OCI-LY1 (cell line): ENCODE results near the gene ELL3.
"Not testable (repeated sequence)": the region's sequence is repeated elsewhere in the genome, so short reads cannot be mapped to it uniquely, and the experiment has no call there.

Source experiments
- H2AFZ ChIP-seq: fragments of 200-600 bp; sonication (generic), shearing (Covaris generic); 2 replicates; pipeline ENCODE4 v1.6.0; 2014; ENCODE audit warnings: antibody characterized with exemption, mild to moderate bottlenecking, low read length
- H3F3A ChIP-seq: fragments of 200-600 bp; sonication (generic), shearing (Covaris generic); 2 replicates; pipeline ENCODE4 v1.6.0; 2014; ENCODE audit warnings: mild to moderate bottlenecking, antibody characterized with exemption, low read length, moderate library complexity; ENCODE audit not compliant: insufficient read depth
- H3K27ac ChIP-seq: fragments of 200-600 bp; sonication (generic); 2 replicates; pipeline ENCODE4 v1.5.1; 2014; ENCODE audit warnings: low read length, mixed run types, mild to moderate bottlenecking, low read depth; ENCODE audit not compliant: poor library complexity, severe bottlenecking
- H3K27me3 ChIP-seq: fragments of 200-600 bp; sonication (generic); 2 replicates; pipeline ENCODE4 v1.6.0; 2014; ENCODE audit warnings: antibody characterized with exemption, mild to moderate bottlenecking, low read length, moderate library complexity; ENCODE audit not compliant: insufficient read depth
- H3K36me3 ChIP-seq: fragments of 200-600 bp; sonication (generic); 2 replicates; pipeline ENCODE4 v1.6.1; 2014; ENCODE audit warnings: mild to moderate bottlenecking, antibody characterized with exemption, low read length, moderate library complexity, mixed read lengths; ENCODE audit not compliant: insufficient read depth
- H3K4me1 ChIP-seq: fragments of 200-600 bp; sonication (generic); 2 replicates; pipeline ENCODE4 v1.5.1; 2014; ENCODE audit warnings: mild to moderate bottlenecking, low read length, moderate library complexity; ENCODE audit not compliant: insufficient read depth, severe bottlenecking
- H3K4me2 ChIP-seq: fragments of 200-600 bp; sonication (generic), shearing (Covaris generic); 2 replicates; pipeline ENCODE4 v1.6.1; 2014; ENCODE audit warnings: low read length
- H3K4me3 ChIP-seq: fragments of 200-600 bp; sonication (generic); 2 replicates; pipeline ENCODE4 v1.5.1; 2014; ENCODE audit warnings: low read length, low read depth, mild to moderate bottlenecking, mixed read lengths; ENCODE audit not compliant: poor library complexity, severe bottlenecking
- H3K79me2 ChIP-seq: fragments of 200-600 bp; shearing (Covaris generic); 2 replicates; pipeline ENCODE4 v1.6.1; 2016; ENCODE audit warnings: mixed run types, low read length, mixed read lengths; ENCODE audit not compliant: insufficient read depth
- H3K9ac ChIP-seq: fragments of 200-600 bp; sonication (generic), shearing (Covaris generic); 2 replicates; pipeline ENCODE4 v1.6.1; 2014; ENCODE audit warnings: mild to moderate bottlenecking, low read length, mixed read lengths
- H3K9me2 ChIP-seq: fragments of 200-600 bp; sonication (generic), shearing (Covaris generic); 2 replicates; pipeline ENCODE4 v1.6.1; 2014; ENCODE audit warnings: low read depth, mild to moderate bottlenecking, low read length, mixed read lengths
- H3K9me3 ChIP-seq: fragments of 200-600 bp; shearing (Covaris generic); 2 replicates; pipeline ENCODE4 v1.6.1; 2014; ENCODE audit warnings: low read length, mixed read lengths
- H4K20me1 ChIP-seq: fragments of 200-600 bp; sonication (generic), shearing (Covaris generic); 2 replicates; pipeline ENCODE4 v1.6.0; 2016; ENCODE audit warnings: mild to moderate bottlenecking, low read length; ENCODE audit not compliant: insufficient read depth
- CTCF ChIP-seq: fragments of 200-600 bp; sonication (generic), shearing (Covaris generic); IDR thresholded peaks from 2 replicates; pipeline ENCODE4 v1.5.1; 2017; ENCODE audit warnings: mild to moderate bottlenecking, antibody characterized with exemption, low read length, moderate library complexity, mixed read lengths
- EZH2 ChIP-seq: fragments of 200-600 bp; sonication (generic), shearing (Covaris generic); IDR thresholded peaks from 2 replicates; pipeline ENCODE4 v1.8.0; 2017; ENCODE audit warnings: borderline replicate concordance, mixed run types, mild to moderate bottlenecking, antibody characterized with exemption, low read length, moderate library complexity, mixed read lengths

Gene ELL3

GRCh38 chr15:43808960-43809678 is 32.4 kb upstream of the ELL3 start:
- Histone ChIP-seq H3K9me2 (no peaks in the 10 kb centered on the region), H3K4me2 (peak overlapping the region; percentile 58), H2AFZ (no peak overlapping the region), H3K4me3 (no peak overlapping the region), H3K79me2 (no peaks in the 10 kb centered on the region), H3K9me3 (no peaks in the 10 kb centered on the region), H4K20me1 (no peaks in the 10 kb centered on the region), H3K4me1 (peaks cover 33% of the 10 kb centered on the region), H3K27ac (peak overlapping the region; percentile 93), H3K36me3 (peaks cover 92% of the 10 kb centered on the region), H3K27me3 (no peaks in the 10 kb centered on the region), H3K9ac (peak overlapping the region; percentile 42), H3F3A (peaks cover 11% of the 10 kb centered on the region)
- no peak for TF ChIP-seq EZH2
- TF ChIP-seq CTCF = no peak

DNA sequence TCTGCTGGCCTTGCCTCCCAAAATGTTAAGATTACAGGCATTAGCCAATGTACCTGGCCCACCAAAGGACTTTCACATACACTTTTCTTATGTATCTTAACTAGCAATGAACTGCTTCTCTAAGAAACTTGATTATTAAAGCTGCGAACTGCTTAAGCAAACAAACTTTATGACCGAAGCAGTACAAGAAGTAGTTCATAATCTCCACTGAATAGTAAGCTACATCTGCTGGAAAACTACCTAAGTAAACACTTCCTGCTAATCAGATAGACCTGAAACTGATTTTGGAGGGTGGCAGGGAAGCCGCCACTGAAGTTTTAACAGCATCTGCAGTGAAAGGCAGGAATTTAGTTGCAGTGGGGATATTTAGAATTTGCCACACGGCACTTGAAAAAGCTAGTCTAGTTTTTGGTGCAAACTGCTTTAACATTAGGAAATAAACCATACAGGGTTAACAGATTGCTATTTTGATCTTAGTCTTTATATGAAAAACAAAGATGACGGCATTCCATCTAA is 31.7 kb upstream of the ELL3 start:
- Histone ChIP-seq H3K27me3 (no peaks in the 10 kb centered on the region), H3K9ac (peak overlapping the region; percentile 30), H3K4me1 (peaks cover 33% of the 10 kb centered on the region), H3F3A (peaks cover 11% of the 10 kb centered on the region), H3K79me2 (no peaks in the 10 kb centered on the region), H3K27ac (peak overlapping the region; percentile 93), H3K4me3 (no peak overlapping the region), H3K9me2 (no peaks in the 10 kb centered on the region), H3K36me3 (peaks cover 92% of the 10 kb centered on the region), H2AFZ (no peak overlapping the region), H3K9me3 (no peaks in the 10 kb centered on the region), H4K20me1 (no peaks in the 10 kb centered on the region), H3K4me2 (peak overlapping the region; percentile 58)
- no peak for TF ChIP-seq CTCF
- no peak for TF ChIP-seq EZH2

GRCh38 chr15:43802676-43803075 is 25.9 kb upstream of the ELL3 start:
- Histone ChIP-seq H3K4me1 (peaks cover 48% of the 10 kb centered on the region), H3K36me3 (peaks cover 66% of the 10 kb centered on the region), H3K27ac (peak overlapping the region; percentile 98), H3K79me2 (peaks cover 16% of the 10 kb centered on the region)
- H3K4me2 ChIP-seq, H4K20me1 ChIP-seq, H3K27me3 ChIP-seq, H3K9ac ChIP-seq, H3K9me3 ChIP-seq, H3K9me2 ChIP-seq, H3F3A ChIP-seq, H3K4me3 ChIP-seq, H2AFZ ChIP-seq: not testable (repeated sequence)
